Activated effector memory CD4-positive, alpha-beta T cell treated with anti-CD3 and anti-CD28 coated beads, Interleukin-2, amount 50 U/mL, for 16 hours (primary cell): ENCODE measurements around the gene RIN3.

Experiments
- DNase-seq: peaks from one replicate; pipeline ENCODE4 v3.0.0-alpha.2; 2020

RIN3 gene

DNA sequence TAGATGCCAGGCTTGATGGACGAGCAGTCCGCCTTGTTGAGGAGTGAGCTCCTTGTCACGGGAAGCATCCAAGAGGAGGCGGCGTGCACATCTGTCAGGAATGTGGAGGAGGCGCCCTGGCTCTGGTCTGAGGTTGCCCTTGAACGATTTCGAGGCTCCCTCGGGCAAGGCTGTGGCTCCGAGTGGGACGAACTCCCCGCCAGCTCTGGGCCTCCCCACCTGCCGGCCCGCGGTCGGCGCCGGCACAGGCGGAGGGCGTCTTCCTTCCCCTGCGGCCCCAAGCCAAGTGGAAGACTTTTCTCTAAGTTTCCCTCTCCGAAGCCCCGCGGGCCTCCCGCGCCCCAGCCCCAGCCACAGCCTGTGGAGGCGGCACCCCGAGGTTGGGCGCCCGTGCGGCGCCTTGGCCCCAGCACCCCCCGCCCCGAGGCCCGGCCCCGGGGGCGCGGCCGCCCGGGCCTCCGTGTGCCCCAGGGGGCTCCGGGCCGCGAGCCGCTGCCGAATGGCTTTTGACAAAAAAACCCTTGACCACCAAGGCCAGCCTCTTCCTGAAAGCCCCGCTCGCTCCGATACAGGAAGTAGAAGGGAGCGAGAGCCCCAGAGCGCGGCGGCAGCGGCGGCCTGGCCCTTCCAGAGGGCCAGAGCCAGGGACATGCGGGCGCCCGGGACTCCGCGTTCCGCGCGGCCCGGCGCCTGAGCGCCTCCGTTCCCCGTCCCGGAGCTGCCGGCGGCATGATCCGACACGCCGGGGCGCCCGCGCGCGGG is at the start of gene RIN3:
TSS of gene RIN3 (plus strand) at position 578 of the 762 bp plus-strand sequence. CDS start at position 730, 152 bp downstream.
- peak; percentile 72 for DNase-seq

GRCh38 chr14:92464156-92464555 is 49.4 kb upstream of the RIN3 start:
- DNase-seq = no peak

- no peak for DNase-seq
These were observed 48.9 kb upstream of the RIN3 start for GRCh38 chr14:92464716-92465115.

GRCh38 chr14:92465353-92466055 is 48.1 kb upstream of the RIN3 start:
- DNase-seq = no peak

- DNase-seq = no peak
These were observed 47.5 kb upstream of the RIN3 start for GRCh38 chr14:92466059-92466458.

- DNase-seq = no peak
These were observed 44.1 kb upstream of the RIN3 start for GRCh38 chr14:92469515-92469914.

- DNase-seq = no peak
These were observed 43.4 kb upstream of the RIN3 start for GRCh38 chr14:92470215-92470614.

DNA sequence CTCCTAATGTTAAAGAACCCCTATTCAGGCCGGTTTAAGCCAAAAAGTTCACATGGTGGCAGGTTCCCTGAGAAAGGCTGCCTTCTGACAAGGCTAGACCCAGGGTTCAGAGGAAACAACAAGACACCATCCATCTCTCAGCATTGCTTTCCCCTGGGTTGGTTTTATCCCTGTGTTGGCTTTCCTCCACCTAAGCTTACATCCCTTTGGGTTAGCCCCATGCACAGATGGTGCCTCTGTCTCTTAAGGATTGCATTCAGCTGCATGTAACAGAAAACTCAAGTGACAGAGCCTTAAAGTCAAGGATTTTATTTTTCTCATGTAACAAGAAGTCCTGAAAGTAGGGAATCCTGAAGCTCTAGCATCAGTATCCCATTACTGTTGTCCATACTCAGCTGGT is 42.8 kb upstream of the RIN3 start:
- DNase-seq = no peak

DNA sequence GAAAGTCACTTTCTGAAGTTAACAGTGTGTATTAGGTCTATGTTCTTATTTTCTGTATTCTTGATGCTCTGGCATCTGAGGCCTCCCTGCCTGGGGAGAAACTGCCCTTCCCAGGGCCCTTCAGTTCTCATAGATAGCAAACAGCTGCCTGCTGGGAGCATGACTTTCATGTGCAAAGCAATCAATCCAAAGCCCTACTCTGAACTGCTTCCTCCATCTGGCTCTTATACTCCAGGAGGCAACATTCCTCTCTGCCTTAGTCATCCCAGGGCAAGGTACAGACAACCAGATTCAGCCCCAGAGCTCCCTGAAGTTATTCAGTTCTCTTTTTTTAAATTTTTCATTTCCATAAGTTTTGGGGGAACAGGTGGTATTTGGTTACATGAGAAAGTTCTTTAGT is 41.7 kb upstream of the RIN3 start:
- DNase-seq = no peak

GRCh38 chr14:92472860-92473259 is 40.7 kb upstream of the RIN3 start:
- DNase-seq = no peak

DNA sequence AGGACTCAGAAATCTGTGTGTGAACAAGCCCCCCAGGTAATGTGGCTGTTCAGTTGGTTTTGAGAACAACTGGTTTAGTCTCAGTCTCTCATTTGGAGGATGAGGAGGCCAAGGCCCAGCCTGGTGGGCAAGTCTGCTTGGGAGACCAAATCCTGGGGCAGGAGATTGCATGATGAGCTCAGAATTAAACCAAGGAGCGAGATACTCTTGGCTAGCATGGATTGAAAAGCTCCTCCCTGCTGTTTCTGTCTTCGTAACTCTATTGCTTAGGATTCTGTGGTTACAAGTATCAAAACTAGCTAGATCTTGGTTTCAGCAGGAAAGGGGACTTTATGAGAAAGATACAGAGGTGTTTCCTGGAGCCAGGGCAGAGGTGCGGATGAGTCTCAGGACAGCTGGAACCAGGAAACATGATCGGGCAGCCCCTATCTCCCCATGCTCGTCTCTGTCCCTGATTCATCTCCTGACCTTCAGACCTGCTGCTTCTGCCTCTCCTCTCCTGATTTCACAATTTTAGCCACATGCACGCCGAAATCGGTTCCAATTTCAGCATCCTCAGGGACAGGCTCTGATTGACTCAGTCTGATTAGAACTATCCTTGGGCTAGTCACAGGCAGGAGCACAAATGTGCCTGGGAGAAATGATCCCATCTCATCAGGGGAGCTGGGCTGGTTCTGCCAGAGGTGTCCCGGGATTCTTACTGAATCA is 40.2 kb upstream of the RIN3 start:
- DNase-seq = no peak

- no peak for DNase-seq
These were observed 39.5 kb upstream of the RIN3 start for GRCh38 chr14:92473969-92474535.

- DNase-seq = no peak
These were observed 38.5 kb upstream of the RIN3 start for GRCh38 chr14:92475037-92475436.

DNA sequence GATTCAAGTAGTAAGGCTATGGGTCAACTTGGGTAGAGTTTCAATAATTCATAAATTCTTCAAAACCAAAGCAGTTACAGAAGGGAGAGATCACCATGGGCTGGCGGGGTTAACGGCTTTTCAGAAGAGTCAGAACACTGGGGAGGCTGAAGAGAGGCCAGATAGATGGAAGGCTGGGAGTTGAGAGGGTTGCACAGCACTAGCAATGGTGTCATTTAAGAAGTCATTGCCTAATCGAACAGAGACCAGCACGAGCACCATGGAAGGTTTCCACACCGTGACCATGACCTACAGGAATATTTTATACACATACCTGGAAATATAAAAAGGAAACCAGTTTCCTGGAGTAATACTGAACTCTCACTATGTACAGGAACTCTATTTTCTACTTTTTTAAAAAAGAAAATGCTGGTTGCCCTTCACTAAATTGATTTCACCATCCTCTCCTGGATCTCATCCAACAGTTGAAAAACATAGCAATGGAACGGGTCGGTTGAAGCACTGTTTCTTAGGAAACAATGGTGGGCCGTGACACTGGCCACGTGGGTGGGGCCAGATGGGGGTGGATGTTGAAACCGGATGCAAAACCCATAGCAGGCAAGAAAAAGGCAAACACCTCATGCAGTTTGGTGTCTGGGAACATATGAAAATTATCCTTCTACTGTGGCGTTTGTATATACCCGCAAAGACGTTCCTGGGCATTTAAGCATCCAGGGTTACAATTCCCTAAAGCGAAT is 38.0 kb upstream of the RIN3 start:
- no peak for DNase-seq

DNA sequence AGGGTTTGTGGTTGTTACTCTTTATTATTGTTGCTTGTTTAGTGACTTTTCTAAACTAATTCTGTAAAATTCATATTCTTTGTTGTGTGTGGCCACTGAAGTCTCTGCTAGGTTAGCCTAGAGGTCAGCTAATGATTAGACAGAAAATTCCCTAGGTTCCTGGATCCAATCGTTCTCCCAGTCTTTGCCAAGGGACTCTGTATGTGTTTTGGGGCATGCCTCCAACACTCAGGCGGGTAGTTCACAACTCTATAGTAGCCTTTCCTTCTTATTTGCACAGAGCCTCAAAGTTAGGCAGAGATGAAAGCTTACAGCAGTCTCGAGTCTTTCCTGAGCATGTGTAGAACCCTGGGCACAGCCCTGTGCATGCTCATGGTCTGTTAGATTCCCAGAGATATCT is 32.7 kb upstream of the RIN3 start:
- no peak for DNase-seq

DNA sequence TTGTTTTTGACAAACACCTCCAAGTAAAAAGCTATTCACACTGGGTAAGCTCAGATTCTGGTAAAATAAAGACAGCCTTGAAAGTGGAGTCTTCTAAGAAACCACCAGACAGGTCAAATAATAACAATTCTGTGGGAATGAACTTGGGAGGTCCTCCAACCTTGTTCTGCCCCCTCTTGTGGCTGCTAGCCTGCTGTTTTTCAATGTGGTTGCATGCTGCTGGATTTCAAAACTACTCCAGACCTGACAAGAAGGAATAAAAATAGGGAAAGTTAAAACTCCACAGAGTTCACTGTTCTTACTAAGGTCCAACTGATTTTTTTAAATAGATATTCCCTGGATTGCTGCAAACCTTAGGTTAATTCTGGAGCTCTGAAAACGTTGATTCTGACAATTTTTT is 32.2 kb upstream of the RIN3 start:
- no peak for DNase-seq

GRCh38 chr14:92481811-92482555 is 31.6 kb upstream of the RIN3 start:
- DNase-seq = no peak

GRCh38 chr14:92482621-92483319 is 30.8 kb upstream of the RIN3 start:
- DNase-seq = no peak

DNA sequence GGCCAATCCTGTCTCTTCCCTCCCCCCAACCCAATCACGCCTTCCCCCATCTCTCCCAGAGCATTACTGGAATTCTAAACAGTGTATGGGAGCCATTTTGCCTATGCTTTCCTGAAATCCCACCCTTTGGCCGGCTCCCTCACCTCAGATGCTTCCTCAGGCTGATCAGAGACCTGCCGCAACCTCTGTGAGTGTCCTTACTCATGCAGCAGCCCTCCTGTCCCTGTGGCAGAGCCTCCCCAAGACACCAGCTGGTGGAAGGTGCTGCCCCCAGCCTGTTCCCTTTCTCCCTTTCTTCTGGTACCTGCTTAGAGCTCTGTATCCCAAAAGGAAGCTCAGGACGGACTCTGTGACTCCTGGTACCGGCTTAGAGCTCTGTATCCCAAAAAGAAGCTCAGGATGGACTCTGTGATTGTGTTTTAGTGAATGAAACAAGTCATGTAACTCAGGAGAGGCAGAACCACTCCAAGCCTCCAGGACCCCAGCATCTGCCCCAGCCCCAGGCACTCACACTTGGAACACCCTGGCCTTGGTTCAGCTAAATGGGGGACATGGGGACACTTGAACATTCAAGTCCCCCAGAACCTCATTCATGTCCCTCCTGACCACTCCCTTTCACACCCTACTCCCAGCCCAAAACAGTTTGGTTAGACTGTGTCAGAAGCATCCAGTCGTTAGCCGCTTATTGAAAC is 29.3 kb upstream of the RIN3 start:
- no peak for DNase-seq

- DNase-seq = no peak
These were observed 26.7 kb upstream of the RIN3 start for GRCh38 chr14:92486881-92487280.
